GM18870 (cell line): Measurements from ENCODE around the gene RGSL1.

Source experiments
- ATAC-seq: cut with Tn5 transposase; IDR thresholded peaks from one replicate; pipeline ENCODE4 v1.9.1; 2021; ENCODE audit warnings: moderate library complexity; ENCODE audit not compliant: unreplicated experiment

The RGSL1 gene

GRCh38 chr1:182533896-182534295 is 84.0 kb downstream of the RGSL1 start:
- ATAC-seq, result no peak

GRCh38 chr1:182549346-182549745 is 99.4 kb downstream of the RGSL1 start:
- no peak for ATAC-seq

GRCh38 chr1:182549811-182550210 is 99.9 kb downstream of the RGSL1 start:
- ATAC-seq, result no peak

- ATAC-seq, result no peak
Observed at GRCh38 chr1:182552527-182552926, 102.6 kb downstream of the RGSL1 start.

- no peak for ATAC-seq
Observed at GRCh38 chr1:182555493-182555892, 105.5 kb downstream of the RGSL1 start.

- no peak for ATAC-seq
Observed at GRCh38 chr1:182556279-182556678, 106.3 kb downstream of the RGSL1 start.

- ATAC-seq, result no peak
Observed at GRCh38 chr1:182560392-182560984, 110.5 kb downstream of the RGSL1 start.

GRCh38 chr1:182561456-182561855 is 111.5 kb downstream of the RGSL1 start:
- ATAC-seq, result no peak

GRCh38 chr1:182563095-182563494 is 113.1 kb downstream of the RGSL1 start:
- ATAC-seq, result no peak

- no peak for ATAC-seq
Observed at GRCh38 chr1:182564406-182565004, 114.6 kb downstream of the RGSL1 start.

- ATAC-seq, result no peak
Observed at GRCh38 chr1:182565537-182565936, 115.6 kb downstream of the RGSL1 start.

GRCh38 chr1:182567629-182568028 is 117.7 kb downstream of the RGSL1 start:
- ATAC-seq, result no peak

GRCh38 chr1:182568647-182569284 is 118.8 kb downstream of the RGSL1 start:
- no peak for ATAC-seq

GRCh38 chr1:182569939-182570610 is 120.1 kb downstream of the RGSL1 start:
- no peak for ATAC-seq

- ATAC-seq, result no peak
Observed at GRCh38 chr1:182570611-182570970, 120.6 kb downstream of the RGSL1 start.

GRCh38 chr1:182574156-182574555 is 124.2 kb downstream of the RGSL1 start:
- ATAC-seq, result no peak

- no peak for ATAC-seq
Observed at GRCh38 chr1:182575540-182576149, 125.7 kb downstream of the RGSL1 start.

GRCh38 chr1:182580736-182581135 is 130.8 kb downstream of the RGSL1 start:
- no peak for ATAC-seq

- ATAC-seq, result no peak
Observed at GRCh38 chr1:182584746-182585145, 134.8 kb downstream of the RGSL1 start.

- no peak for ATAC-seq
Observed at GRCh38 chr1:182586380-182586779, 136.4 kb downstream of the RGSL1 start.

GRCh38 chr1:182587093-182587492 is 137.1 kb downstream of the RGSL1 start:
- ATAC-seq, result no peak
